IMR-90 (cell line): Measurements from ENCODE around the gene SMIM5. TPM values are rescaled to one million over a fixed set of nuclear protein-coding genes. Genes with fewer than 3 reads are reported as not detected.

Experiments used
- ATAC-seq: fragments of 200-7000 bp; cut with Tn5 transposase; 2 replicates; pipeline ENCODE4 v1.9.1; 2020; ENCODE audit warnings: low read depth, mild to moderate bottlenecking, moderate library complexity
- BruUV-seq: library from RNA; stranded (reverse); fragments of 400-500 nt; replicated peaks from 2 replicates; lab custom pipeline; 2021; lab: Mats Ljungman, UMichigan
- CTCF ChIA-PET: fragments of 300-600 bp; formaldehyde crosslinking; extraction: SDS; loops from one replicate; lab custom pipeline; 2021; ENCODE audit warnings: antibody characterized with exemption; lab: Yijun Ruan, JAX
- POLR2A ChIA-PET: fragments of 300-600 bp; sonication (Branson Sonifier 250); formaldehyde crosslinking; loops from one replicate; lab custom pipeline; 2022; ENCODE audit warnings: antibody characterized with exemption; ENCODE audit not compliant: unreplicated experiment; lab: Charles Lee
- DNase-seq: peaks from one replicate; pipeline ENCODE4 v3.0.0; 2013
- H2AFZ ChIP-seq: replicated peaks from 2 replicates; pipeline ENCODE3; 2013; ENCODE audit warnings: low read length, mild to moderate bottlenecking; ENCODE audit not compliant: poor library complexity
- H2AK5ac ChIP-seq: 2 replicates; pipeline ENCODE4 v1.6.1; 2013; ENCODE audit warnings: low read depth, low read length, inconsistent platforms
- H2AK9ac ChIP-seq: replicated peaks from 2 replicates; pipeline ENCODE3; 2013; ENCODE audit warnings: mild to moderate bottlenecking, low read depth, low read length, moderate library complexity; ENCODE audit not compliant: poor library complexity
- H2BK120ac ChIP-seq: 2 replicates; pipeline ENCODE4 v1.6.1; 2013; ENCODE audit warnings: low read depth, low read length, inconsistent platforms
- H2BK15ac ChIP-seq: 3 replicates; pipeline ENCODE4 v1.6.1; 2013; ENCODE audit warnings: low read depth, low read length, inconsistent platforms
- H2BK20ac ChIP-seq: 2 replicates; pipeline ENCODE4 v1.6.1; 2013; ENCODE audit warnings: low read depth, mild to moderate bottlenecking, inconsistent platforms, low read length, moderate library complexity
- H2BK5ac ChIP-seq: 2 replicates; pipeline ENCODE4 v1.6.1; 2013; ENCODE audit warnings: mild to moderate bottlenecking, low read depth, low read length, inconsistent platforms; ENCODE audit not compliant: poor library complexity, severe bottlenecking
- H3K14ac ChIP-seq: replicated peaks from 2 replicates; pipeline ENCODE4 v1.6.1; 2013; ENCODE audit warnings: low read depth, low read length, inconsistent platforms
- H3K18ac ChIP-seq: 2 replicates; pipeline ENCODE4 v1.6.1; 2013; ENCODE audit warnings: low read depth, low read length, control low read depth
- H3K23ac ChIP-seq: 2 replicates; pipeline ENCODE4 v1.6.1; 2013; ENCODE audit warnings: low read depth, low read length, inconsistent platforms
- H3K27ac ChIP-seq: 2 replicates; pipeline ENCODE4 v1.5.1; 2013; ENCODE audit warnings: mild to moderate bottlenecking, control low read depth, low read length; ENCODE audit not compliant: insufficient read depth
- H3K27me3 ChIP-seq: 2 replicates; pipeline ENCODE4 v1.6.1; 2013; ENCODE audit warnings: low read length; ENCODE audit not compliant: control insufficient read depth, insufficient read depth
- H3K36me3 ChIP-seq: 2 replicates; pipeline ENCODE4 v1.6.1; 2013; ENCODE audit warnings: low read length, mixed read lengths; ENCODE audit not compliant: control insufficient read depth, insufficient read depth
- H3K4ac ChIP-seq: 2 replicates; pipeline ENCODE4 v1.6.1; 2013; ENCODE audit warnings: low read depth, low read length, inconsistent platforms
- H3K4me1 ChIP-seq: 2 replicates; pipeline ENCODE4 v1.6.1; 2013; ENCODE audit warnings: low read length, mixed read lengths; ENCODE audit not compliant: control insufficient read depth, insufficient read depth
- H3K4me2 ChIP-seq: 2 replicates; pipeline ENCODE4 v1.6.1; 2013; ENCODE audit warnings: low read depth, mild to moderate bottlenecking, control low read depth, low read length, moderate library complexity
- H3K4me3 ChIP-seq: 2 replicates; pipeline ENCODE4 v1.5.1; 2013; ENCODE audit warnings: low read depth, mild to moderate bottlenecking, control low read depth, low read length, moderate library complexity; ENCODE audit not compliant: insufficient read depth
- H3K56ac ChIP-seq: 2 replicates; pipeline ENCODE4 v1.6.1; 2013; ENCODE audit warnings: low read length, inconsistent platforms; ENCODE audit not compliant: insufficient read depth; ENCODE audit errors: extremely low read depth
- H3K79me1 ChIP-seq, 2 experiments: 2 replicates each; pipeline ENCODE4 v1.6.1; 2013; ENCODE audit warnings: low read length in 2 of 2, inconsistent platforms in 1 of 2, low read depth in 1 of 2
- H3K9ac ChIP-seq: 2 replicates; pipeline ENCODE4 v1.6.1; 2013; ENCODE audit warnings: low read depth, low read length, control low read depth
- H3K9me1 ChIP-seq: 2 replicates; pipeline ENCODE4 v1.6.1; 2013; ENCODE audit warnings: low read length, inconsistent platforms; ENCODE audit not compliant: insufficient read depth
- H3K9me3 ChIP-seq: 2 replicates; pipeline ENCODE4 v1.6.1; 2013; ENCODE audit warnings: low read length; ENCODE audit not compliant: control insufficient read depth, insufficient read depth
- H4K20me1 ChIP-seq: 2 replicates; pipeline ENCODE4 v1.6.1; 2013; ENCODE audit warnings: low read length, inconsistent platforms; ENCODE audit not compliant: insufficient read depth
- H4K5ac ChIP-seq: 2 replicates; pipeline ENCODE4 v1.6.1; 2013; ENCODE audit warnings: mild to moderate bottlenecking, low read depth, low read length, control low read depth
- H4K8ac ChIP-seq, 2 experiments: 2 replicates each; pipeline ENCODE4 v1.6.1; 2013; ENCODE audit warnings: low read depth in 2 of 2, low read length in 2 of 2, control low read depth in 1 of 2, inconsistent platforms in 1 of 2
- H4K91ac ChIP-seq: 2 replicates; pipeline ENCODE4 v1.6.1; 2013; ENCODE audit warnings: low read depth, low read length, inconsistent platforms; ENCODE audit not compliant: insufficient read depth
- BHLHE40 ChIP-seq: fragments of 150-350 bp; IDR thresholded peaks from 2 replicates; pipeline ENCODE4 v1.6.1; 2016; ENCODE audit warnings: mild to moderate bottlenecking, low read depth, low read length
- CEBPB ChIP-seq: IDR thresholded peaks from 2 replicates; pipeline ENCODE4 v1.6.1; 2012; ENCODE audit warnings: low read depth, low read length, improper control_type of control experiment
- CTCF ChIP-seq: conservative IDR thresholded peaks from 2 replicates; pipeline ENCODE4 v1.5.1; 2012; ENCODE audit warnings: mild to moderate bottlenecking, low read depth, low read length, improper control_type of control experiment
- FOS ChIP-seq: fragments of 150-350 bp; IDR thresholded peaks from 2 replicates; pipeline ENCODE4 v1.6.1; 2016; ENCODE audit warnings: low read depth, low read length
- MAFK ChIP-seq: IDR thresholded peaks from 2 replicates; pipeline ENCODE4 v1.6.1; 2012; ENCODE audit warnings: low read depth, low read length, improper control_type of control experiment
- MXI1 ChIP-seq: IDR thresholded peaks from 2 replicates; pipeline ENCODE4 v1.6.1; 2012; ENCODE audit warnings: low read depth, mild to moderate bottlenecking, low read length, moderate library complexity, borderline replicate concordance
- NFE2L2 ChIP-seq: fragments of 150-350 bp; IDR thresholded peaks from 2 replicates; pipeline ENCODE4 v1.6.1; 2016; ENCODE audit warnings: low read depth, mild to moderate bottlenecking, low read length
- POLR2A ChIP-seq: IDR thresholded peaks from 2 replicates; pipeline ENCODE4 v1.6.1; 2012; ENCODE audit warnings: mild to moderate bottlenecking, low read depth, low read length
- RCOR1 ChIP-seq: IDR thresholded peaks from 2 replicates; pipeline ENCODE4 v1.6.1; 2012; ENCODE audit warnings: mild to moderate bottlenecking, low read length, improper control_type of control experiment; ENCODE audit not compliant: insufficient replicate concordance
- RFX5 ChIP-seq: IDR thresholded peaks from 2 replicates; pipeline ENCODE4 v1.8.0; 2012; ENCODE audit warnings: low read depth, mild to moderate bottlenecking, low read length, moderate library complexity
- USF2 ChIP-seq: fragments of 150-350 bp; IDR thresholded peaks from 2 replicates; pipeline ENCODE4 v1.6.1; 2017; ENCODE audit warnings: mild to moderate bottlenecking, antibody characterized with exemption, low read length, low read depth
- WGBS, 2 experiments: methylation state at CpG; one replicate each; pipeline versions ENCODE4 v1.1.5 to v1.1.7; 2013; ENCODE audit warnings: missing lambda C conversion rate in 2 of 2; ENCODE audit not compliant: insufficient read length in 1 of 2; ENCODE audit errors: extremely low coverage in 2 of 2; 5-methylcytosine and 5-hydroxymethylcytosine counted together
- dilution Hi-C: fragments of 300-500 bp; cut with HindIII; formaldehyde crosslinking; loops from one replicate; pipeline ENCODE4 v1.14.3; 2018; ENCODE audit warnings: low sequenced_read_pairs; ENCODE audit not compliant: unreplicated experiment
- in situ Hi-C: fragments of 300-500 bp; cut with MboI; formaldehyde crosslinking; loops from 3 replicates; pipeline ENCODE4 v1.14.3; 2019; ENCODE audit warnings: low sequenced_read_pairs, inconsistent platforms, mixed read lengths
- intact Hi-C: fragments of 100-400 bp; cut with micrococcal nuclease; formaldehyde crosslinking; loops from 2 replicates; pipeline ENCODE4 v1.10.0; 2022
- polyA plus RNA-seq, 3 experiments: library from polyadenylated mRNA; depleted of rRNA; stranded (reverse); fragments of >200 nt; gene quantifications; 2 replicates each; pipeline ENCODE4 v1.2.3, GENCODE V29; 2012; ENCODE audit warnings: low replicate concordance in 1 of 3
- total RNA-seq: library from RNA; depleted of rRNA; stranded (reverse); fragments of >200 nt; gene quantifications from 2 replicates; pipeline ENCODE4 v1.2.3, GENCODE V29; 2012

Gene SMIM5
- total and polyA plus RNA-seq, 2 of the 4 experiments (the other 2 are of a cell fraction) = not detected

GRCh38 chr17:75637551-75637950, 4.3 kb downstream of the SMIM5 start:
- Histone ChIP-seq H3K4me3 (no peak overlapping the region), H2BK120ac (no peak overlapping the region), H3K79me1 (0 out of 4 replicates have a peak, but pooled peaks cover 0 to 3% of the 10 kb centered on the region in 2 experiments), H4K91ac (no peak overlapping the region), H3K14ac (no peak overlapping the region), H3K18ac (no peak overlapping the region), H2AFZ (peak overlapping the region; percentile 0), H4K20me1 (peaks cover 9% of the 10 kb centered on the region), H3K9me3 (no peaks in the 10 kb centered on the region), H2BK5ac (no peak overlapping the region), H3K9ac (no peak overlapping the region), H2BK20ac (no peak overlapping the region), H2BK15ac (no peak overlapping the region), H3K4me2 (no peak overlapping the region), H3K4me1 (peaks cover 15% of the 10 kb centered on the region), H4K5ac (no peak overlapping the region), H3K36me3 (peaks cover 9% of the 10 kb centered on the region; the same call in 1 of the 2 replicates), H2AK5ac (no peak overlapping the region), H2AK9ac (no peak overlapping the region), H3K56ac (no peak overlapping the region), H4K8ac (no peak overlapping the region), H3K23ac (no peak overlapping the region), H3K9me1 (no peaks in the 10 kb centered on the region), H3K27ac (no peak overlapping the region), H3K4ac (no peak overlapping the region), H3K27me3 (no peaks in the 10 kb centered on the region)
- intact Hi-C loops (no loop called here), in situ Hi-C loops (no loop called here), dilution Hi-C loops (no loop called here)
- ATAC-seq (no peak), DNase-seq (no peak)
- WGBS, 2 experiments = 86% methylated on average over 1 of the region's 7 CpGs; no CpG with 5 or more reads in 1 of the 2 experiments
- no TSS peak for BruUV-seq
- ChIA-PET POLR2A (no interaction called here), CTCF (interaction anchor here (1.6 kb wide), 1 partner anchor 112 kb away, joined by 4 read pairs; no protein-coding TSS in a partner anchor)
- no peak for TF ChIP-seq MAFK
- TF ChIP-seq RCOR1 = no peak
- TF ChIP-seq FOS = no peak
- no peak for TF ChIP-seq USF2
- TF ChIP-seq BHLHE40 = no peak
- no peak for TF ChIP-seq CEBPB
- no peak for TF ChIP-seq NFE2L2
- TF ChIP-seq RFX5 = no peak
- TF ChIP-seq CTCF = no peak
- TF ChIP-seq POLR2A = no peak
- TF ChIP-seq MXI1 = no peak
